ENCODE measurements around the gene CCDC177. TPM values are rescaled to one million over a fixed set of nuclear protein-coding genes. Genes with fewer than 3 reads are reported as not detected.

The CCDC177 gene
- total RNA-seq, 1 experiment from 2014 or later: not detected

DNA sequence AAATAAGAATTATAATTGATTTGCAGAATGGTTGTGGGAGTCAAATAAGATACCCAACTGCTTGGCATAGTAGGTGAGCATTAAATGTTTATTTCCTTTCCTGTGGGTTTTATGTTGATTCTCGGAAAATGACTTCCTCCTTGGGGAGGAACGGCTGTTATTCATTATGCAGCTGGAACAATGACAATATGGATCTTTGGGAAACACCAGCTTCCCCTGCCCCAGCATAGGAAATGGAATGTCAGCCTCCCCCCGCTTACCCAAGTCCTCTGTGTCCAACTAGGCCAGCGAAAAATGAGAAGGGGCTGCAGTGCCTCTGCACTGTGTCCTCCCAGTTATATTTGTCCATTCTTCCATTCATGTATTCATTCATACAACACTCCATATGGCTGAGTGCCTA is 11.7 kb upstream of the CCDC177 start:
- no peak for DNase-seq
- H3F3A ChIP-seq (ENCODE audit: insufficient read depth, low read depth): no peaks in the 10 kb centered on the region
- intact Hi-C loops (cut with micrococcal nuclease; ENCODE audit: unreplicated experiment): loop anchor here (5.0 kb wide), 2 partner anchors 231 to 441 kb away; no protein-coding TSS in a partner anchor
- no peaks in the 10 kb centered on the region for H3K4me1 ChIP-seq (replicated peaks; ENCODE audit: insufficient read depth)
- H3K4me2 ChIP-seq: no peak overlapping the region
- H3K27me3 ChIP-seq (ENCODE audit: insufficient read depth, low read depth): no peaks in the 10 kb centered on the region
- H3K79me2 ChIP-seq (ENCODE audit: low read depth): no peaks in the 10 kb centered on the region
- H3K9me2 ChIP-seq (ENCODE audit: insufficient read depth): no peaks in the 10 kb centered on the region
- H3K4me3 ChIP-seq: no peak overlapping the region
- ChIA-PET CTCF (no interaction called here), POLR2A (ENCODE audit: unreplicated experiment) (no interaction called here)
- H3K9me3 ChIP-seq (ENCODE audit: insufficient read depth, low read depth): no peaks in the 10 kb centered on the region
- no peak overlapping the region for H2AFZ ChIP-seq
- BruUV-seq (replicated peaks): no TSS peak
- H4K20me1 ChIP-seq (ENCODE audit: insufficient read depth): no peaks in the 10 kb centered on the region
- TF ChIP-seq, protein P1, sequence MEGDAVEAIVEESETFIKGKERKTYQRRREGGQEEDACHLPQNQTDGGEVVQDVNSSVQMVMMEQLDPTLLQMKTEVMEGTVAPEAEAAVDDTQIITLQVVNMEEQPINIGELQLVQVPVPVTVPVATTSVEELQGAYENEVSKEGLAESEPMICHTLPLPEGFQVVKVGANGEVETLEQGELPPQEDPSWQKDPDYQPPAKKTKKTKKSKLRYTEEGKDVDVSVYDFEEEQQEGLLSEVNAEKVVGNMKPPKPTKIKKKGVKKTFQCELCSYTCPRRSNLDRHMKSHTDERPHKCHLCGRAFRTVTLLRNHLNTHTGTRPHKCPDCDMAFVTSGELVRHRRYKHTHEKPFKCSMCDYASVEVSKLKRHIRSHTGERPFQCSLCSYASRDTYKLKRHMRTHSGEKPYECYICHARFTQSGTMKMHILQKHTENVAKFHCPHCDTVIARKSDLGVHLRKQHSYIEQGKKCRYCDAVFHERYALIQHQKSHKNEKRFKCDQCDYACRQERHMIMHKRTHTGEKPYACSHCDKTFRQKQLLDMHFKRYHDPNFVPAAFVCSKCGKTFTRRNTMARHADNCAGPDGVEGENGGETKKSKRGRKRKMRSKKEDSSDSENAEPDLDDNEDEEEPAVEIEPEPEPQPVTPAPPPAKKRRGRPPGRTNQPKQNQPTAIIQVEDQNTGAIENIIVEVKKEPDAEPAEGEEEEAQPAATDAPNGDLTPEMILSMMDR (conservative IDR thresholded peaks at IDR 0.05): no peak
- H3K36me3 ChIP-seq (ENCODE audit: low read depth): no peaks in the 10 kb centered on the region
- no peak overlapping the region for H3K27ac ChIP-seq

DNA sequence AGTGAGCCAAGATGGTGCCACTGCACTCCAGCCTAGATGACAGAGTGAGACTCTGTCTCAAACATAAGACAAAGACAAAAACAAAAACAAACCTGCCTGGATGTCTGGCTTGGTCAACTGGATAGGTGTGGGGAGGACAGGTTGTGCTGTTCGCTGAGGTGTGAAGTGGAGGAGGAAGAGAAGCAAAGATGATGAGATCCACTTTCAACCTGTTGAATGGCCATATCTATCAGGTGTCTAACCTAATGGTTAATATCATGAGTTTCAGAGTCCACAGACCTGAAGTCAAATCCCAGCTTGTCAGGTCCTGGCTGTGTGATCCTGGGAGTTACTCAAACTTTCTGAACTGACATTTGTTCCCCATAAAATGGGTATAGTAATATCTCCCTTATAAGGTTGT is 9.7 kb upstream of the CCDC177 start:
- H3K4me1 ChIP-seq (replicated peaks; ENCODE audit: insufficient read depth): peaks cover 10% of the 10 kb centered on the region
- DNase-seq: no peak
- H3F3A ChIP-seq (ENCODE audit: insufficient read depth, low read depth): peaks cover 5% of the 10 kb centered on the region; the same call in 1 of the 2 replicates
- no peak overlapping the region for H3K4me2 ChIP-seq
- no peaks in the 10 kb centered on the region for H3K79me2 ChIP-seq (ENCODE audit: low read depth)
- no peaks in the 10 kb centered on the region for H3K9me2 ChIP-seq (ENCODE audit: insufficient read depth)
- no peaks in the 10 kb centered on the region for H3K27me3 ChIP-seq (ENCODE audit: insufficient read depth, low read depth)
- POLR2A ChIA-PET (ENCODE audit: unreplicated experiment): no interaction called here
- no TSS peak for BruUV-seq (replicated peaks)
- no peak overlapping the region for H2AFZ ChIP-seq
- no peak overlapping the region for H3K27ac ChIP-seq
- intact Hi-C loops (cut with micrococcal nuclease; ENCODE audit: unreplicated experiment): loop anchor here (2.0 kb wide), 3 partner anchors 50 to 132 kb away; no protein-coding TSS in a partner anchor
- H3K4me3 ChIP-seq: no peak overlapping the region
- no peaks in the 10 kb centered on the region for H3K36me3 ChIP-seq (ENCODE audit: low read depth)
- no peaks in the 10 kb centered on the region for H4K20me1 ChIP-seq (ENCODE audit: insufficient read depth)
- TF ChIP-seq EZH2 (IDR thresholded peaks at IDR 0.05; ENCODE audit: low read depth): no peak
- TF ChIP-seq, protein P1 (conservative IDR thresholded peaks at IDR 0.05): no peak
- CTCF ChIA-PET: interaction anchor here (0.6 to 1.4 kb wide), 11 partner anchors 10 to 1324 kb away, joined by 3 to 17 read pairs (median 3); partner anchors contain the start of genes CCDC177 and SUSD6
- no peaks in the 10 kb centered on the region for H3K9me3 ChIP-seq (ENCODE audit: insufficient read depth, low read depth)

DNA sequence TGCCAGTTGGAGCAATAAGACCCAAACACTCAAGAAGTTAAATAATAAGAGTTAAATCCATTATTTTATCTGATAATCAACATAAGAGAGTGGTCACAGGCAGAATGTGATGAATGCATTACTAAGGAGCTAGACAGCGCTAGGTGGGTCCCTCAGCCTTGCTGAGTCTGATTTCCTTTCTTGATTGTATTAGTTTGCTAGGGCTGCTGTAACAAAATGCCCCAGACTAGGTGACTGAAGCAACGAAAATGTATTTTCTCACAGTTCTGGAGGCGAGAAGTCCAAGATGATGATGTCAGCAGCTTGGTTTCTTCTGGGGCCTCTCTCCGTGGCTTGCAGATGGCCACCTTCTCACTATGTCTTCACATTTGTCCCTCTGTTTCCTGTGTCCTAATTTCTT is 8.2 kb upstream of the CCDC177 start:
- no peaks in the 10 kb centered on the region for H4K20me1 ChIP-seq (ENCODE audit: insufficient read depth)
- intact Hi-C loops (cut with micrococcal nuclease; ENCODE audit: unreplicated experiment): no loop called here
- DNase-seq: no peak
- POLR2A ChIA-PET (ENCODE audit: unreplicated experiment): no interaction called here
- CTCF ChIA-PET: no interaction called here
- no TSS peak for BruUV-seq (replicated peaks)
- TF ChIP-seq, protein P1 (conservative IDR thresholded peaks at IDR 0.05): no peak
- no peak for TF ChIP-seq EZH2 (IDR thresholded peaks at IDR 0.05; ENCODE audit: low read depth)
- H3K4me3 ChIP-seq: no peak overlapping the region
- no peaks in the 10 kb centered on the region for H3K79me2 ChIP-seq (ENCODE audit: low read depth)
- H3K9me3 ChIP-seq (ENCODE audit: insufficient read depth, low read depth): no peaks in the 10 kb centered on the region
- H3F3A ChIP-seq (ENCODE audit: insufficient read depth, low read depth): peaks cover 11% of the 10 kb centered on the region; the same call in 1 of the 2 replicates
- no peak overlapping the region for H3K4me2 ChIP-seq
- no peak overlapping the region for H2AFZ ChIP-seq
- H3K36me3 ChIP-seq (ENCODE audit: low read depth): no peaks in the 10 kb centered on the region
- no peaks in the 10 kb centered on the region for H3K9me2 ChIP-seq (ENCODE audit: insufficient read depth)
- no peak overlapping the region for H3K27ac ChIP-seq
- H3K27me3 ChIP-seq (ENCODE audit: insufficient read depth, low read depth): no peaks in the 10 kb centered on the region
- H3K4me1 ChIP-seq (replicated peaks; ENCODE audit: insufficient read depth): peaks cover 13% of the 10 kb centered on the region
